ENCODE measurements around the gene ZNF74. TPM values are rescaled to one million over a fixed set of nuclear protein-coding genes. Genes with fewer than 3 reads are reported as not detected.

ZNF74 gene
- total and polyA plus RNA-seq, 10 donors: 3.4 to 11.7 (median 6.6) TPM

DNA sequence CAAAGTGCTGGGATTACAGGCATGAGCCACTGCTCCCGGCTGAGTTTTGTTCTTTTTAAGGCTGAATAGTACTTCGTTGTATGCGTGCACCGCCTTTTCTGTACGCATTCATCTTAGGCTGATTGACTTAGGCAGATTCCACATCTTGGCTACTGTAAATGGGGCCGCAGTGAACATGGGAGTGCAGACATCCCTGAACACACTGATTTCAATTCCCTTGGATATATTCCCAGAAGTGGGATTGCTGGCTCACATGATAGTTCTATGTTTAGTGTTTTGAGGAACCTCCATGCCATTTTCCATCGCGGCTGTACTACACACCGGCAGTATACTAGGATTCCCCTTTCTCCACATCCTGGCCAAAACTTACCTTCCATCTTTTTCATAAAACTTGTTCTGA is 10.4 kb upstream of the ZNF74 start:
- WGBS, 5 donors: 91 to 95% (median 93%) methylated on average over 9 of the region's 9 CpGs
- Histone ChIP-seq H3K27ac (no peak overlapping the region), H3K36me3 (no peaks in the 10 kb centered on the region), H3K27me3 (replicated peaks in 1 of 7) (peaks cover 0 to 35% (median 0%) of the 10 kb centered on the region in 7 donors), H3K4me1 (no peaks in the 10 kb centered on the region), H3K9me3 (no peaks in the 10 kb centered on the region), H3K4me3 (no peak overlapping the region)
- no peak for TF ChIP-seq CTCF (IDR thresholded peaks at IDR 0.05 in 8 of 11, conservative IDR thresholded peaks at IDR 0.05 in 3 of 11)
- TF ChIP-seq POLR2AphosphoS5 (IDR thresholded peaks at IDR 0.05): no peak
- no peak for TF ChIP-seq POLR2A (IDR thresholded peaks at IDR 0.05)
- DNase-seq: no peak
- intact Hi-C loops (cut with DNase I; ENCODE audit: low total_unique reads): no loop called here

DNA sequence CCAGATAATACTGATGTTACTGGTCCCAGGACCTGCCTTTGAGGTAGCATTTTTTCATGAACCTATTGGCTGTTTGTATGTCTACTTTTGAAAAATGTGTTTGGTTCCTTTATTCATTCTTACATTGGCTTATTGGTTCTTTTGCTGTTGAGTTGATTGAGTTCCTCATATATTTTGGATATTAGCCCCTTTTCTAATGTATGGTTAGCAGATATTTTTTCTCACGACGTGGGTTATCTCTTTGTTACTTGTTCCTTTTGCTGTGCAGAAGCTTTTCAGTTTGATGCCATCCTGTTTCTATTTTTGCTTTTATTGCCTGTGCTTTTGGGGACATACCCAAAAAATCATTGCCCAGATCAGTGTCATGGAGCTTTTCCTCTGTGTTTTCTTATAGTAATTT is 9.8 kb upstream of the ZNF74 start:
- peaks cover 0 to 3% (median 0%) of the 10 kb centered on the region in 8 donors for H3K9me3 ChIP-seq
- no peaks in the 10 kb centered on the region for H3K4me1 ChIP-seq
- H3K27ac ChIP-seq: no peak overlapping the region
- intact Hi-C loops (cut with DNase I; ENCODE audit: low total_unique reads): no loop called here
- peaks cover 0 to 35% (median 0%) of the 10 kb centered on the region in 7 donors for H3K27me3 ChIP-seq (replicated peaks in 1 of 7)
- DNase-seq: no peak
- no peak overlapping the region for H3K4me3 ChIP-seq
- no peaks in the 10 kb centered on the region for H3K36me3 ChIP-seq
- 52 to 94% (median 90%) methylated on average over 2 of the region's 2 CpGs for WGBS, 5 donors
- TF ChIP-seq CTCF (IDR thresholded peaks at IDR 0.05 in 8 of 11, conservative IDR thresholded peaks at IDR 0.05 in 3 of 11): no peak
- no peak for TF ChIP-seq POLR2A (IDR thresholded peaks at IDR 0.05)
- TF ChIP-seq POLR2AphosphoS5 (IDR thresholded peaks at IDR 0.05): no peak

GRCh38 chr22:20384865-20385264 is 9.1 kb upstream of the ZNF74 start:
- Histone ChIP-seq H3K36me3 (no peaks in the 10 kb centered on the region), H3K27me3 (replicated peaks in 1 of 7) (peaks cover 0 to 35% (median 0%) of the 10 kb centered on the region in 7 donors), H3K4me3 (no peak overlapping the region), H3K27ac (no peak overlapping the region), H3K4me1 (no peaks in the 10 kb centered on the region), H3K9me3 (peaks cover 0 to 5% (median 0%) of the 10 kb centered on the region in 8 donors)
- intact Hi-C loops (cut with DNase I; ENCODE audit: low total_unique reads): no loop called here
- TF ChIP-seq POLR2A (IDR thresholded peaks at IDR 0.05): no peak
- TF ChIP-seq CTCF (IDR thresholded peaks at IDR 0.05 in 8 of 11, conservative IDR thresholded peaks at IDR 0.05 in 3 of 11): no peak
- no peak for TF ChIP-seq POLR2AphosphoS5 (IDR thresholded peaks at IDR 0.05)
- DNase-seq: no peak
- 81 to 93% (median 91%) methylated on average over 6 of the region's 6 CpGs for WGBS, 5 donors

DNA sequence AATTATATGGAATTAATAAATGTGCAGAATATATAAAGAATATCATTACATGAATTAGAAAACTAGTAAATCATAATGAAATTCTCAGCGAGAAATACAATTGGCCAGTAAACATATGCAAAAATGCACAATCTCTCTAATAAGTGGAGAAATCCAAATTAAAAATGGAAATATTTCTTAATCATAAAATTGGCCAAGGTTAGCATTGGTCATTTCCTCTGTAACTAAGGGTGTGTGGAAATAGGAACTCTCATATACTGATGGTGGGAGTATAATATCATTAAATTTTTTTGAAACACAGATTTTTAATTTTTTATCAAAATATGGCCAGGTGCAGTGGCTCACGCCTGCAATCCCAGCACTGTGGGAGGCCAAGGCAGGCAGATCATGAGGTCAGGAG is 7.6 kb upstream of the ZNF74 start:
- H3K9me3 ChIP-seq: peaks cover 0 to 5% (median 0%) of the 10 kb centered on the region in 8 donors
- no peak for DNase-seq
- intact Hi-C loops (cut with DNase I; ENCODE audit: low total_unique reads): no loop called here
- H3K27me3 ChIP-seq (replicated peaks in 1 of 7): peaks cover 0 to 35% (median 0%) of the 10 kb centered on the region in 7 donors
- 88 to 96% (median 90%) methylated on average over 2 of the region's 2 CpGs for WGBS, 5 donors
- H3K36me3 ChIP-seq: no peaks in the 10 kb centered on the region
- TF ChIP-seq POLR2A (IDR thresholded peaks at IDR 0.05) (no peak), POLR2AphosphoS5 (IDR thresholded peaks at IDR 0.05) (no peak), CTCF (IDR thresholded peaks at IDR 0.05 in 8 of 11, conservative IDR thresholded peaks at IDR 0.05 in 3 of 11) (no peak)
- H3K4me3 ChIP-seq: no peak overlapping the region
- H3K4me1 ChIP-seq: no peaks in the 10 kb centered on the region
- no peak overlapping the region for H3K27ac ChIP-seq

Data from spleen (tissue), 11 donors.